Right lobe of liver (tissue), 6 donors: ENCODE measurements around the gene PDYN. TPM values are rescaled to one million over a fixed set of nuclear protein-coding genes. Genes with fewer than 3 reads are reported as not detected.

Source experiments
- ATAC-seq, 4 donors: fragments of 200-7000 bp; cut with Tn5 transposase; one replicate each; pipeline ENCODE4 v1.9.1; 2020; ENCODE audit warnings: mild to moderate bottlenecking in 4 of 4, moderate library complexity in 4 of 4
- DNase-seq, 3 donors: peaks; one replicate each; pipeline ENCODE4 v3.0.0-alpha.2; 2020
- H3K27ac ChIP-seq, 3 donors: fragments of 200-600 bp; one replicate each; pipeline ENCODE4 v1.8.0; 2022
- H3K27me3 ChIP-seq, 2 donors: fragments of 200-600 bp; one replicate each; pipeline ENCODE4 v1.8.0; 2022
- H3K36me3 ChIP-seq, 4 donors: fragments of 200-600 bp; sonication (generic) in 1 of 4; one replicate each; pipeline versions ENCODE4 v1.5.1 to v1.8.0; 2017 to 2022; ENCODE audit warnings: control low read depth in 1 of 4
- H3K4me1 ChIP-seq, 4 donors: fragments of 200-600 bp; sonication (generic) in 1 of 4; one replicate each; pipeline versions ENCODE4 v1.5.1 to v1.8.0; 2017 to 2022; ENCODE audit warnings: control low read depth in 1 of 4
- H3K4me3 ChIP-seq, 3 donors: fragments of 200-600 bp; one replicate each; pipeline ENCODE4 v1.8.0; 2022
- H3K9me3 ChIP-seq, 4 donors: fragments of 200-600 bp; sonication (generic) in 1 of 4; one replicate each; pipeline versions ENCODE4 v1.5.1 to v1.8.0; 2017 to 2022; ENCODE audit warnings: control low read depth in 1 of 4
- CTCF ChIP-seq, 4 donors: fragments of 200-600 bp in 3 of 4; fragments of 450-650 bp in 1 of 4; IDR thresholded peaks; one replicate each; pipeline versions ENCODE4 v1.5.1 to v1.8.0; 2016 to 2022; ENCODE audit warnings: antibody characterized with exemption in 4 of 4, mild to moderate bottlenecking in 2 of 4
- POLR2A ChIP-seq: fragments of 450-650 bp; IDR thresholded peaks from one replicate; pipeline ENCODE4 v1.6.1; 2017; ENCODE audit warnings: antibody characterized with exemption, mild to moderate bottlenecking
- WGBS: methylation state at CpG from one replicate; pipeline ENCODE4 v1.1.6; 2018; ENCODE audit warnings: low coverage, low lambda C conversion rate; ENCODE audit not compliant: insufficient coverage; ENCODE audit errors: missing lambda C conversion rate; 5-methylcytosine and 5-hydroxymethylcytosine counted together
- intact Hi-C, 2 donors: fragments of 100-400 bp; cut with DNase I; formaldehyde crosslinking; loops; one replicate each; pipeline versions ENCODE4 v1.11.2 to v1.14.1; 2022
- total RNA-seq, 6 experiments: library from RNA; depleted of rRNA in 2 of 6; stranded (reverse); fragments of >200 nt in 2 of 6; fragmentation: NEBNext Ultra II Directional in 3 of 6; extraction: Animal tissue kit (Norgen Biotek cat#: 25700) in 3 of 6; gene quantifications; one replicate each; pipeline versions ENCODE4 v1.1.0 to v1.2.4, GENCODE V29; 2016 to 2023
- donor health status: DM: no; HTN: yes; CAD: no.
- donor health status: DM: no; HTN: no; CAD: no.
- donor health status: DM: no; HTN: no; CAD: no.
- donor health status: DM: no; HTN: yes; CAD: no.
- donor health status: DM: no; HTN: yes; CAD: no.

Gene PDYN
- total RNA-seq, 6 experiments from 2014 or later = not detected

- no peak overlapping the region for H3K27ac ChIP-seq
- no peaks in the 10 kb centered on the region for H3K9me3 ChIP-seq
- ATAC-seq = no peak
- H3K36me3 ChIP-seq = no peaks in the 10 kb centered on the region
- 34% methylated on average over 4 of the region's 4 CpGs for WGBS
- H3K4me1 ChIP-seq = no peaks in the 10 kb centered on the region
- H3K27me3 ChIP-seq = no peaks in the 10 kb centered on the region
- TF ChIP-seq CTCF (IDR thresholded peaks at IDR 0.05) (no peak), POLR2A (no peak)
- no peak for DNase-seq
- intact Hi-C loops = no loop called here
- H3K4me3 ChIP-seq = no peak overlapping the region
Observed at GRCh38 chr20:2010533-2010932, 16.7 kb upstream of the PDYN start.

GRCh38 chr20:2006452-2007361 is 12.8 kb upstream of the PDYN start:
- DNase-seq (no peak), ATAC-seq (peak in 2 of 4 donors; percentile 36 to 50)
- no peaks in the 10 kb centered on the region for H3K4me1 ChIP-seq
- peak; percentile 49 to 73 (median 58) for TF ChIP-seq CTCF (IDR thresholded peaks at IDR 0.05)
- TF ChIP-seq POLR2A = no peak
- no peak overlapping the region for H3K27ac ChIP-seq
- no peak overlapping the region for H3K4me3 ChIP-seq
- H3K36me3 ChIP-seq = no peaks in the 10 kb centered on the region
- H3K9me3 ChIP-seq = no peaks in the 10 kb centered on the region
- intact Hi-C loops = no loop called here
- WGBS = 14% methylated on average over 17 of the region's 20 CpGs
- no peaks in the 10 kb centered on the region for H3K27me3 ChIP-seq

GRCh38 chr20:2005831-2006426 is 12.1 kb upstream of the PDYN start:
- H3K4me1 ChIP-seq = no peaks in the 10 kb centered on the region
- WGBS = 7% methylated on average over 12 of the region's 12 CpGs
- DNase-seq = peak; percentile 77 to 81 (median 80)
- TF ChIP-seq CTCF (IDR thresholded peaks at IDR 0.05) = no peak
- no peak for TF ChIP-seq POLR2A
- intact Hi-C loops = no loop called here
- peak; percentile 68 to 91 (median 84) for ATAC-seq
- H3K4me3 ChIP-seq = no peak overlapping the region
- no peaks in the 10 kb centered on the region for H3K9me3 ChIP-seq
- H3K27me3 ChIP-seq = no peaks in the 10 kb centered on the region
- H3K27ac ChIP-seq = no peak overlapping the region
- H3K36me3 ChIP-seq = no peaks in the 10 kb centered on the region

- intact Hi-C loops = no loop called here
- DNase-seq (no peak), ATAC-seq (no peak)
- Histone ChIP-seq H3K4me3 (no peak overlapping the region), H3K36me3 (no peaks in the 10 kb centered on the region), H3K4me1 (no peaks in the 10 kb centered on the region), H3K9me3 (no peaks in the 10 kb centered on the region), H3K27ac (no peak overlapping the region), H3K27me3 (no peaks in the 10 kb centered on the region)
- WGBS = 86% methylated on average over 1 of the region's 1 CpG
- TF ChIP-seq POLR2A = no peak
- TF ChIP-seq CTCF (IDR thresholded peaks at IDR 0.05) = no peak
Observed at GRCh38 chr20:2005359-2005758, 11.5 kb upstream of the PDYN start.
